ENCODE results near the gene LGI1.

Gene LGI1

GRCh38 chr10:93757801-93758507 lies at the start of gene LGI1:
TSS of gene LGI1 (plus strand) at chr10:93757936. CDS start at chr10:93758145, 209 bp downstream.
- no peak for DNase-seq

- no peak for DNase-seq
These were observed 47.3 kb upstream of the LGI1 start for GRCh38 chr10:93710333-93710909.

DNA sequence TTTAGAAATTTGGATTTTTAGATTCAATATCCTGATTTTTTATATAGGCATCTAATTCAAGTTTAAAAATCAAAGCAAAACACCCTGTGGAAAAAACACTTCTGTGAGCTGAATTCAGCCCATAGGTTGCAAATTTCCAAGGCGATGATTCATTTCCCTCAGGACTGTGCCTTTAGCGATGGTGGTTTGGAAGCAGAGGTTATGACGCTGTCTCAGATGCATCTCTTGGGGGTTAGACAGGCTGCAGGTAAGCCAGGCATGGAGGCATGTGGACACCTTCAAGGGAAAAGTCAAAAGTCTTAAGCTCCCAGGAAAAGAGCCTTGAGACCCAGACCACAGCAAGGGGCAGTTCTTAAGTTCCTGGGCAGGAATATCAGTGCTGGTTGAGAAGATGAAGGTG lies 45.8 kb upstream of the LGI1 start:
- DNase-seq, result no peak

- no peak for DNase-seq
These were observed 45.1 kb upstream of the LGI1 start for GRCh38 chr10:93712593-93712992.

DNA sequence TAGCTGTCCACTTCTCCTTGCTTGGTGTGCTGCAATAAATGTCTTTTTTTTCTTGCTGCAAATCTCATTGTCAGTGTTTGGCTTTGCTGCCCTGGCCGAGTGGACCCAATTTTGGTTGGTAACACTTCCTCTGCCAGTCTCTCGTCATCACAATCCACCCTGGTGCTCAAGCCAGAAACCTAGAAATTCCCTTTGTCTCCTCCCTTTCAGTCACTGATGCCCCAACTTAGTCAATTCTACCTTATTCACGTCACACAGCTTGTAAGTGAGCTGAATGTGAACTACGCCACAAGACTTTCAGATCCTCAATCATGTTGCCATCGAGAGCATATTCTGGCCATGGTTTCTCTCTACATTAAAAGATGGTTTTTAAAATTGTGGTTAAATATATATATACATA lies 42.4 kb upstream of the LGI1 start:
- peak; percentile 20 for DNase-seq

GRCh38 chr10:93716766-93717165 lies 41.0 kb upstream of the LGI1 start:
- DNase-seq, result no peak

- DNase-seq, result no peak
These were observed 38.6 kb upstream of the LGI1 start for GRCh38 chr10:93718937-93719725.

DNA sequence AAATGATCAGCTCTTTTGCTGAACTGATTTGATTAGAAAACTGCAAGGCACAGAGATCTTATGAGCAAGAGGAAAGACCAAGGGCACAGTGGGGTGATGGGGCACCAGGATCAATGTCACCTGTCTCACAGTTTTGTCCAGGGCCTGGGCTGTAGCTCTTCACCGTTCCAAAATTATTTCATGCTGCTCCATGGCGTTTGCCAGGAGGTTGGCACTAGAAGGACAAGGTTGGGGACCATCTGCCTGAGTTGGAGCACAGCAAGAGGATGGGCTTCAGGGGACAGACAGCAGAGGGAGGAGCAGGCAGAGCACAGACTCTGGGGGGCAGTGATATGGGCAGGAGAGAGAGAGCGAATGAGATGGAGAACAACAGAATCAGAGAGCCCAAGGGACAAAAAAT lies 37.8 kb upstream of the LGI1 start:
- DNase-seq, result no peak

- no peak for DNase-seq
These were observed 35.2 kb upstream of the LGI1 start for GRCh38 chr10:93722550-93722949.

DNA sequence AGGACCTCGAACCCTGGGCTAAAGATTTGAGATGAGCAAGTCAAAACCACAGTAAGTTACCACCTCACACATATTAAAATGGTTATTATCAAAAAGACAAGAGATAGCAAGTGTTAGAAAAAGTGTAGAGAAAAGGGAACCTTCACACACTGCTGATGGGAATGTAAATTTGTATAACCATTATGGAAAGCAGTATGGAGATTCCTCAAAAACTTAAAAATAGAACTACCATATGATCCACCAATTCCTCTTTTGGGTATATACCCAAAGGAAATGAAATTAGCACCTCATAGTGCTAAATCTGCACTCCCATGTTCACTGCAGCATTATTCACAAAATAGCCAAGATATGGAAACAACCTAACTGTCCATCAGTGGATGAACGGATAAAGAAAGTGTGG lies 34.6 kb upstream of the LGI1 start:
- DNase-seq, result no peak

DNA sequence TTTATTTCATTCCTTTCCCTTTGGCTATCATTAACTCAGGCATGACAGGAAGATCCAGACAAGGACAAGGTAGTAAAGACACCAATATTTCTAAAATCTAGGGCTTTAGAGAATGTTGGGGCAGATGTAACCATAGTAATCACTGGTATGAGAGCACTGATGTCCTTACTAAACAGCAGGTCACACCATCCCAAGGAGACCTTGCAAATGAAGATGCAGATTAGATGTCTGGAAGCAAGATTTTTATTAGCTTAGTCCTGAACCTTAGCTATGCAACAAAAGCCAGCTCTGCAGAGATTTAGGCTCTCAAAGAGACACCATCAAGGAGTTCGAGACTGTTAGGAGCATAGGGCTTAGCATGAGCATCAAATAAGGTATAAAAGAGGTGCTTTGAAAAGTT lies 31.7 kb upstream of the LGI1 start:
- DNase-seq, result no peak

DNA sequence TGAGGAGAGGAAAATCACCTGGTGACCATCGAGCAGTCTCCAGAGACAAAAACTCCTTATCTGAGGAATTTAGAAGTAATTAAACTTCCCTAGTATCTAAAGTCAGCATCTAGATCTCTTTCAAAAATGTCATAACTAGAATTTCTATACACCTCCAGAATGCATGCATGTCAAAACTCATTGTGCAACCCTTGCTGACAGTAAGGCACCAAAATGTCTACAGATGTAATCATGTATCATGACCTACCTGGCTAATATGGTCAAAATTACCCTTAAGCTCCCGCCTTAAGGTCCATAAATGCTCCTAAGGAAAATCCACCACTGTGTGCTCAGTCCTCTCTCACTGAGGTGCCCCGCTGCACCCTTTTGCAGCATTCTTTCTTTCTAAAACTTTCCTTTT lies 16.4 kb upstream of the LGI1 start:
- no peak for DNase-seq

GRCh38 chr10:93742633-93743349 lies 14.9 kb upstream of the LGI1 start:
- peak; percentile 10 for DNase-seq

DNA sequence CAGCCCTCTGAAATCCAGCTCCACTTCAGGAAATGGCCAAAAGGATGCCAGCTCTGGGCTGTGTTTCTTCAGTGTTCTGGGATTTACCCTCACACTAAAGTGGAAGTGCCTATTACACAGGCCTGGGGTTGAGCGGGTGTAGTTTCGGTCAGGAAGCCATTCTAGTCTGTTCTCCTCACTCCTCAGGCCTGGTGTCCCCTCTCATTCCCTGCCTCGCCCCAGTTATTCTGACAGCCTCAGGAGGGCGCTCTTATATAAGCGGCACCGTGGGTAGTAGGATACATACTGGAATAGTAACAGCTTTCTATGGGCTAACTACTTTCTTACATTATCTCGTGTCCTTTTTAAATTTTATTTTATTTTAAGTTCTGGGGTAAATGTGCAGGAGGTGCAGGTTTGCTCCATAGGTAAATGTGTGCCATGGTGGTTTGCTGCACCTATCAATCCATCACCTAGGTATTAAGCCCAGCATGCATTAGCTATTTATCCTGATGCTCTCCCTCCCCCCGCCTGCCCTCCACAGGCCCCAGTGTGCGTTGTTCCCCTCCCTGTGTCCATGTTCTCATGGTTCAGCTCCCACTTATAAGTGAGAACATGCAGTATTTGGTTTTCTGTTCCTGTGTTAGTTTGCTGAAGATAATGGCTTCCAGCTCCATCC lies 12.2 kb upstream of the LGI1 start:
- DNase-seq, result no peak

DNA sequence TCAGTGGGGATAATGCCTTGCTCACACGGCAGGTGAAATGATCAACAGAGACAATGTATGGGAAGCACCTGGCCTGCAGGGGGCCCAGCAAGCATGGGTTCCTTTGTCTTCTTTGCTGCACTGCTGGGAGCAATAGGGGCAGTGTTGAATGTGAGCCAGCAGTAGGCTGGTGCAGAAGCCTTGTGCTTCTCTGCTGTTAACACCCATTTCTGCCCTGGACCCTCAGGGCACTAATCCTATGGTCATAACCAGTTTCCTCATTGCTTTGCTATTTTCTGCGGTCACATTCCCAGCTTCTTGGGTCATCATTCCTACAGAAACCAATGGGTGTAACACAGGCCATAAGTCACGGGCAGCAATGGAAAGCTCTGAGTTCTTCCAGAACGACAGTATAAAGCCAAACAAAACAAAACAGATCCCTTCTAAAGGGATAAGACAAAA lies 10.9 kb upstream of the LGI1 start:
- no peak for DNase-seq

DNA sequence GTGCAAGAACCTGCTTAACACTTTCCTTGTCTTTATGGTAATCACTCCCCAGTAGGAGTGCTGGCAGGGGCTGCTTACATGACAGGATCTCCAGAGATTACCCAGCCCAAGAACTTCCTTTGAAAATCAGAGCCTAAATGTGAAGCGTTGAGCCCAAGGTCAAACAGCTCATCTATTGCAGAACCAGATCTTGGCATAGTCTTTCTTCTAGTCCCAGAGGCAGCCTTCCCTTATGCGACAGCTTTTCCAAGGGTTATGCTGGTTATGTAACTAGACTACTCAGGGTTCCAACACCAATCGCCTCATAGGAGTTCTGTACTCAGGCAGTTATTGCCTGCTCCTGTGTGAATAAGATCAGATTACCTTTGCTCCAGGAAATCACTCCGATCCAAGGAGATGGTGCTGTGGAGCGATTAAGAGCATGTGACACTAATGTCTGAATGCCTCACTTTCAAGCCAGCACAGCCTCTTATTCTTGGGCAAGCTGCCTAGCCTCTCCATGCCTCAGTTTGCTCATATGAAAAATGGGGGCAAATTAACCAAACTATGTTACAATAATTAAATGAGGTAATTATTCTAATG lies 8.4 kb upstream of the LGI1 start:
- DNase-seq, result no peak

DNA sequence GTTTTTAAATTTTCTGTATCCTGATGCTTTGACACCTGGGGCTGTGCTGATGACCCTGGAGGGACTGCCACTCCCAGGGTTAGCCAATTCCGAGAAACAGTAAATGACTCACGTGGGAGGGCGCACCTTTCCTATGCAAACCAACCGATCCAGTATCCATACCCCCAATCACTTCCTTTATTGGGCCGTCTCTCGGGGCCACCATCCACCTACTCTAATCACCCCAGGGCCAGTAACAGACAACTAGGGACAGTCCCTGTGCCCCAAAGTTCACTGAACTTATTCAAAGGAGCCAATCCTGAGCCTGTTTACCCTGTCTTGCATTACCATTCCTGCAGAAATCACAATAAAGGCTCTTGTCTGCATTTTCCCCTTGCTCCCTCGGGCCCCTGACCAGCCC lies 6.6 kb upstream of the LGI1 start:
- DNase-seq, result no peak

DNA sequence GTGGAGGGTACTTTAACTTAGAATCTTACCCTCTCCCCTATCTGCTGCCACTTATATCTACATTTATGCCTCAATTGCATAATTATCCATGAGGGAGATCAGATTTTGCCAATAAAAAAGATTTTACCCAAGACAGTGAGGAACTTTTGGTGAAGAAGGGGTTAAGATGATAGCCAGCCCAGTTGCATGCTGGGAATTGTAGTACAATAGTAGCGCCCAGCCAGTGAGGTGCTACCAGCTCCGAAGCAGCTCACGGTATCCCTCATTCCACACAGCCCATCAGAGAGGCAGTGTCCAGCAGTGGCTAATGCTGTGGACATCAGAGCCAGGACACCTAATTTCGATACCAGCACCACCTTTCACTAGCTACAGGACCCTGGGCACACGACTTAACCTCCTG lies 5.9 kb upstream of the LGI1 start:
- DNase-seq, result peak; percentile 20

- DNase-seq, result no peak
These were observed 5.0 kb upstream of the LGI1 start for GRCh38 chr10:93752761-93753160.

GRCh38 chr10:93753621-93754250 lies 4.0 kb upstream of the LGI1 start:
- DNase-seq, result no peak

DNA sequence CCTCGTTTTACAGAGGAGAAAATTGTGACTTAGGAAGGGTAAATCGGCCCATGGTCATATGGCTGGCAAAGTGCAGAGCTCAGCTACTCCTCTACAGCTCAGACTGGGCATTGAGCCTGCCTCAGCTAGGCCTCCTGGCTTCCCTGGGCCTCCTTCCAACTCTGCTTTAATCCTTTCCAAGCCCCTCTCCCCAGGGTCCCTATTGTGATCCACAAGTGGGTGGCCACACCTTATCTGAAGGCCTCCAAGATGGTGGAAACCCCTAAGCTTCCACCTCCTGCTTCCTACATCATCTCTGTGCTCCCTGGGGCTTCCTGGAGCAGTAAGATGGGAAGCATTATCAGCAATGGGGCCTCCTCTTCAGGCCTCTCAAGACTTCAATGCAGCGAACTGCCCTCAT lies 3.0 kb upstream of the LGI1 start:
- DNase-seq, result no peak

Data from CD4-positive, alpha-beta T cell treated with Interleukin-17A for 1 hour (primary cell).